Chondrocyte (in vitro differentiated cells): ENCODE measurements around the gene SEMA5A. TPM values are rescaled to one million over a fixed set of nuclear protein-coding genes. Genes with fewer than 3 reads are reported as not detected.
A peak's percentile ranks its signal among the peaks of the same experiment; 100 is the strongest.

Source experiments
- DNase-seq: peaks from one replicate; pipeline ENCODE4 v3.0.0; 2021; ENCODE audit warnings: mixed read lengths, low spot score
- H3K27ac Mint-ChIP-seq: one replicate; pipeline ENCODE4 v1.8.0; 2021; ENCODE audit warnings: mild to moderate bottlenecking, moderate library complexity, mixed read lengths; ENCODE audit not compliant: unreplicated experiment
- H3K27me3 Mint-ChIP-seq: 2 replicates; pipeline ENCODE4 v1.8.0; 2021; ENCODE audit warnings: low read depth, mixed read lengths
- H3K36me3 Mint-ChIP-seq: 2 replicates; pipeline ENCODE4 v1.8.0; 2021; ENCODE audit warnings: low read depth, mixed read lengths
- H3K4me1 Mint-ChIP-seq: 2 replicates; pipeline ENCODE4 v1.8.0; 2021; ENCODE audit warnings: low read depth, mild to moderate bottlenecking, mixed read lengths
- H3K4me3 Mint-ChIP-seq: one replicate; pipeline ENCODE4 v1.8.0; 2021; ENCODE audit warnings: mild to moderate bottlenecking, moderate library complexity, mixed read lengths; ENCODE audit not compliant: unreplicated experiment
- H3K9me3 Mint-ChIP-seq: 2 replicates; pipeline ENCODE4 v1.8.0; 2021; ENCODE audit warnings: low read depth, mixed read lengths
- total RNA-seq: library from RNA; stranded (reverse); gene quantifications from 3 replicates; pipeline ENCODE4 v1.2.1, GENCODE V29; 2021
- TF ChIP-seq, protein P1 (sequence below): fragments of 200-600 bp; sonication (generic); IDR thresholded peaks from 2 replicates; pipeline ENCODE4 v1.5.0; 2021; ENCODE audit warnings: antibody characterized with exemption, mild to moderate bottlenecking, moderate library complexity

Gene SEMA5A
- total RNA-seq, 1 donor from 2014 or later, result 249 TPM

DNA sequence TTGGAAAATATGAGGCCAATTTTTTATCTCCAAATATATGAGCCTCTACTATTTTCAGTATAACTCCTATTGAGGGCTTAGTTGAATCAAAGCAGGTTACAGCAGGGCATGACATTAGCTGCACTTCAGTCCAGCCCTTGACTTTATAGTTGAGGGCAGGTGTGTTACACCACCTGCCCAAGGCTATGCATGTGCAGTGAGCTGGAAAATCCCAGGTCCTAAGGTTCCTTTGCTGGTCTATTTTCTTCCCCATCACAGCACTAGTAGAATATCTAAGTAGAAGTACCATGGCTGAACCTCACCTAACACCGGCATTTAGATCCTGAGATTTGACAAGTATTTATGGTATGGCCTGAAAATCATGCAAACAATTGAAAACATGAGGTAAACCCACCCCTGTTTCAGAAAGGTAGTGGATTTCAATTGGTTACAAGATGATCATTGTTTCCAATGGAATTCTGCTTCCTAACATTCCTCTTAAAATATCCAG, 201.1 kb downstream of the SEMA5A start:
- no peaks in the 10 kb centered on the region for H3K36me3 Mint-ChIP-seq
- no peaks in the 10 kb centered on the region for H3K27me3 Mint-ChIP-seq

DNA sequence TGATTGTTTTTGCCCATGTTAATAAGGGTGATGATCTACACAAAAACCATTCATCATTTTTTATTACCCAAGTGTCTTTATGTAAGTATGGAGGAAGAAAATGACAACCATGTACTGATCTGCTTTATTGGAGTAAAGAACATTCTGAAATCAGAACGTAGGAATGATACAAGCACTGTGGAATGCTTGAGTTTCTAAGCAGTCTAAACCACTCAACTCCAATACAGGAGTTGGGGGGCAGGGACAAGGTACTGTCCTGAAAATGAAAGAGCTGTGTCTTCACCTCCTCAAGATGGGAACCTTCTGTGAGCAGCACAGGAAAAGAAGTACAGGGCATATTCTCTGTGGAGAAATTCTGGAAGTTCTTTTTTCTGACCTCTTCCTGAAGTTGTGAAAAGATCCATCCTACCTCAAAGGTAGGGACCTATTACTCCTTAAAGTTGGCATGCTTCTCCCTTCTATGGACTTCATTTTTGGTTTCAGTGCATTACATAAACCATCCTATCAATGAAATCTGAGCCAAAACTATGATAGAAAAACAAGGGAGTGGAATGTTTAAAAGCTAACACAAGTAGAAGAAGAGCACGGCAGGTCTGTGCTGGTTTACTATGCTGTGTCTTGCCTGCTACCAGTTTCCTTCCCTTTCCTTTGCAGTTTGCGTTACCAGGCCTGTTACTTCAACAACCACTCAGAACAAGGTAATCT, 202.6 kb downstream of the SEMA5A start:
- peaks cover 4% of the 10 kb centered on the region for H3K9me3 Mint-ChIP-seq
- H3K27ac Mint-ChIP-seq, result peak overlapping the region; percentile 67
- TF ChIP-seq, protein P1, sequence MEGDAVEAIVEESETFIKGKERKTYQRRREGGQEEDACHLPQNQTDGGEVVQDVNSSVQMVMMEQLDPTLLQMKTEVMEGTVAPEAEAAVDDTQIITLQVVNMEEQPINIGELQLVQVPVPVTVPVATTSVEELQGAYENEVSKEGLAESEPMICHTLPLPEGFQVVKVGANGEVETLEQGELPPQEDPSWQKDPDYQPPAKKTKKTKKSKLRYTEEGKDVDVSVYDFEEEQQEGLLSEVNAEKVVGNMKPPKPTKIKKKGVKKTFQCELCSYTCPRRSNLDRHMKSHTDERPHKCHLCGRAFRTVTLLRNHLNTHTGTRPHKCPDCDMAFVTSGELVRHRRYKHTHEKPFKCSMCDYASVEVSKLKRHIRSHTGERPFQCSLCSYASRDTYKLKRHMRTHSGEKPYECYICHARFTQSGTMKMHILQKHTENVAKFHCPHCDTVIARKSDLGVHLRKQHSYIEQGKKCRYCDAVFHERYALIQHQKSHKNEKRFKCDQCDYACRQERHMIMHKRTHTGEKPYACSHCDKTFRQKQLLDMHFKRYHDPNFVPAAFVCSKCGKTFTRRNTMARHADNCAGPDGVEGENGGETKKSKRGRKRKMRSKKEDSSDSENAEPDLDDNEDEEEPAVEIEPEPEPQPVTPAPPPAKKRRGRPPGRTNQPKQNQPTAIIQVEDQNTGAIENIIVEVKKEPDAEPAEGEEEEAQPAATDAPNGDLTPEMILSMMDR, result no peak
- H3K27me3 Mint-ChIP-seq, result no peaks in the 10 kb centered on the region
- peaks cover 69% of the 10 kb centered on the region for H3K4me1 Mint-ChIP-seq
- DNase-seq, result no peak
- H3K36me3 Mint-ChIP-seq, result peaks cover 4% of the 10 kb centered on the region
- H3K4me3 Mint-ChIP-seq, result no peak overlapping the region

More for the DNA sequence above, 201.1 kb downstream of the SEMA5A start:
- TF ChIP-seq, protein P1, result no peak
- no peak overlapping the region for H3K27ac Mint-ChIP-seq
- no peak overlapping the region for H3K4me3 Mint-ChIP-seq
- peaks cover 72% of the 10 kb centered on the region for H3K4me1 Mint-ChIP-seq
- DNase-seq, result no peak
- H3K9me3 Mint-ChIP-seq, result no peaks in the 10 kb centered on the region

DNA sequence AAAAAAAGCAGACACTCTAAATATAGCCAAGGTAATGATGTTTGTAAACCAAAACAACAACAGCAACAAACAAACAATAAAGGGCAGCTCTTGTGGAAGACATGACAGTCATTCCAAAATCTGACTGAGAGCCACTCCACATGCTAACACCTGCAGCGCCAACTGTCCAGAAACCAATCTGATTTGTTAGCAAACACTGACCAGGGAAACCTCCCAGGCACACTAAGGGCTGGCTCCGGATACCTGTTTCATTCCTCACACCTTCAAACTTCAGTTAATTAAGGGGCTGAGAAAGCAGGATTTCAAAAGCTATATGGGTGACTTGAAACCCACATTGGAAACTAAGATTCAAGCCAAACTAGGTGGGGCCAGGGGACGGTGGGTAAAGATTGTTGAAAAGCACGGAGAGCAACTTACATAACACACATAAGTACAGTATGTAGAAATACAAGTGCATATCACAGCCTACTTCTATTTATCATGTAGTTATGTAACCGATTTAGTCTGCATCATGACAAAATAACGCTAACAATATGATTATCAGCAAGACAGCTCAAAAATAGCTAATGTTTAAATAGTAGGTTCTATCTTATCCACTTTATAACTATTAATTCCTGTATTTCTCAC, 203.6 kb downstream of the SEMA5A start:
- no peak overlapping the region for H3K4me3 Mint-ChIP-seq
- peaks cover 69% of the 10 kb centered on the region for H3K4me1 Mint-ChIP-seq
- peaks cover 4% of the 10 kb centered on the region for H3K36me3 Mint-ChIP-seq
- peaks cover 4% of the 10 kb centered on the region for H3K9me3 Mint-ChIP-seq
- DNase-seq, result no peak
- peak overlapping the region; percentile 67 for H3K27ac Mint-ChIP-seq
- TF ChIP-seq, protein P1, result no peak
- H3K27me3 Mint-ChIP-seq, result no peaks in the 10 kb centered on the region

DNA sequence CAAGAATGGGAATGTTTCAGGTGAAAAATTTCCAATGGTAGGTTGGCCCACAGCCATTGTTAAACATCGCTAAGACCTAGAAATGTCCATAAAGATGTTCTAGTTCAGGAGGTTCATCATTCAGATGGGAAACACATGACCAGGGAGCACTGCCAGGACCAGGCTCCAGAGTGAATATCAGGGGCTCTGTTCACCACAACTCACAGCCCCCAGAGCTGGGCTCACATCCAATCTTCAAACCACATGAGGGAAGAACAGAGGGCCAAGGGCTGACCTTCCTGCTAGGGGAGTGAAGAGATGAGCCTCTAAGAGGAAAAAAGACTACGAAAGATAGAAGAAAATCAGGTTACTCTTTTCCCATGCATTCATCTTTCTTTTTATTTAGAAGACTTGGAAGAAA, 205.8 kb downstream of the SEMA5A start:
- Mint-ChIP-seq H3K36me3 (peaks cover 9% of the 10 kb centered on the region), H3K9me3 (peaks cover 4% of the 10 kb centered on the region), H3K4me1 (peaks cover 82% of the 10 kb centered on the region), H3K27ac (no peak overlapping the region), H3K27me3 (no peaks in the 10 kb centered on the region), H3K4me3 (no peak overlapping the region)
- TF ChIP-seq, protein P1, result no peak
- DNase-seq, result no peak

DNA sequence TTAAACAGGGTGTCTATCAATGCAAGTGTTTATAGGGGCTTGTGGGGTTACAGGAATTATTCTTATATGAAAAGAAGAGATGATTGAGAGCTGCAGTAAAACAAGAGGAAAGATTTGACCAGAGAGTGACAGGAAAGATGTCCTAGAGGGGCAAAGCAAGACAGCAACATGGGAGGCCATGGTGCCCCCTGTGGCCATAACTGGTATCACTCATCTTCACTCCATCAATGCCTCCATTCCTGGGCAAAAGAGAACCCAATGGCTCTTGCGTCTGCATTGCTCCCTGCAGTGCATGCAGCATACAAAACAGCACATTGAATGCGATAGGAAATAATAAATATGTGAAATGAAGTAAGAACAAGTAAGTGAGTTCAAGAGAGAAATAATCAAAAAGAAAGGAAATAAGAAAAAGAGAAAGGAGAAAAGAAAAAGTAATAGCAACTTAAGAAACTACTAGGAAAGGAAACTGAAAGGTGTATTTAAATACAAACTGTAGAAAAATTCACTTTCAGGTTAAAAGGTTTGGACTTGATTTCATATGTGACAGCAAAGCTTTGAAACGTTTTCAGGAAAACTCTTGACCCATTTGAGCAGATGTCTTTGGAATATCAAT, 206.6 kb downstream of the SEMA5A start:
- TF ChIP-seq, protein P1, result peak; percentile 73
- Mint-ChIP-seq H3K27ac (peak overlapping the region; percentile 33), H3K4me1 (peaks cover 78% of the 10 kb centered on the region), H3K27me3 (no peaks in the 10 kb centered on the region), H3K9me3 (peaks cover 4% of the 10 kb centered on the region), H3K36me3 (peaks cover 13% of the 10 kb centered on the region), H3K4me3 (no peak overlapping the region)
- DNase-seq, result no peak
